H1 (cell line): ENCODE measurements around the gene SSRP1. TPM values are rescaled to one million over a fixed set of nuclear protein-coding genes. Genes with fewer than 3 reads are reported as not detected.

Experiments used
- CHD1 ChIP-seq: IDR thresholded peaks from 2 replicates; pipeline ENCODE4 v1.6.1; 2012; ENCODE audit warnings: low read depth, low read length, improper control_type of control experiment
- polyA plus RNA-seq, 7 experiments: library from polyadenylated mRNA; depleted of rRNA in 3 of 7; stranded (reverse) in 5 of 7; unstranded in 2 of 7; fragments of >200 nt in 5 of 7; fragments of 200-250 nt in 2 of 7; gene quantifications; 1 replicate in 5 of 7; 2 replicates in 1 of 7; 4 replicates in 1 of 7; pipeline versions ENCODE4 v1.2.1 to v1.2.3, GENCODE V29; 2011 to 2013; ENCODE audit warnings: missing spikeins in 2 of 7, mixed read lengths in 2 of 7
- total RNA-seq: library from RNA; stranded (reverse); fragmentation: NEBNext Ultra II Directional; extraction: Animal tissue kit (Norgen Biotek cat#: 25700); gene quantifications from 2 replicates; pipeline ENCODE4 v1.2.1, GENCODE V29; 2021

SSRP1 gene
- total and polyA plus RNA-seq, 2 of the 8 experiments (the other 6 are each of a cell fraction or from before 2014, with no cell fraction given) = 259 to 281 TPM

GRCh38 chr11:57318178-57318577 lies 17.5 kb downstream of the SSRP1 start (continued):
- TF ChIP-seq CHD1 = no peak
